SK-N-SH (cell line): ENCODE measurements around the gene COL25A1. TPM values are rescaled to one million over a fixed set of nuclear protein-coding genes. Genes with fewer than 3 reads are reported as not detected.

ENCODE experiments used
- CTCF ChIA-PET: fragments of 300-600, 350-600 bp; formaldehyde crosslinking; extraction: SDS; loops from one replicate; lab custom pipeline; 2021; lab: Yijun Ruan, JAX
- POLR2A ChIA-PET: fragments of 350-600 bp; sonication (Branson Sonifier 250); formaldehyde crosslinking; extraction: SDS; loops from one replicate; lab custom pipeline; 2020; ENCODE audit warnings: antibody characterized with exemption, inconsistent platforms; lab: Yijun Ruan, JAX
- DNase-seq: peaks from one replicate; pipeline ENCODE4 v3.0.0; 2012
- H2AFZ ChIP-seq: fragments of 200-600 bp; sonication (generic); 2 replicates; pipeline ENCODE4 v1.8.1; 2016; ENCODE audit warnings: antibody characterized with exemption, mild to moderate bottlenecking, low read depth
- H3F3A ChIP-seq: fragments of 200-600 bp; sonication (generic); replicated peaks from 2 replicates; pipeline ENCODE3; 2016; ENCODE audit warnings: antibody characterized with exemption, mild to moderate bottlenecking; ENCODE audit not compliant: insufficient read depth
- H3K27ac ChIP-seq, 2 experiments: fragments of 200-500 bp in 1 of 2; fragments of 200-600 bp in 1 of 2; sonication (Bioruptor generic) in 1 of 2; sonication (generic), shearing (Covaris generic) in 1 of 2; 2 replicates each; pipeline versions ENCODE4 v1.5.1 to v1.6.1; 2014 to 2016; ENCODE audit warnings: low read depth in 2 of 2, inconsistent platforms in 1 of 2, low read length in 1 of 2, mild to moderate bottlenecking in 1 of 2, mixed read lengths in 1 of 2
- H3K27me3 ChIP-seq: fragments of 200-600 bp; sonication (generic), shearing (Covaris generic); 2 replicates; pipeline ENCODE4 v1.6.1; 2016; ENCODE audit warnings: mixed run types; ENCODE audit not compliant: insufficient read depth
- H3K36me3 ChIP-seq, 2 experiments: fragments of 200-500 bp in 1 of 2; fragments of 200-600 bp in 1 of 2; sonication (Bioruptor generic) in 1 of 2; sonication (generic) in 1 of 2; replicated peaks in 1 of 2; 2 replicates each; pipeline versions ENCODE3 to v1.5.1; 2014 to 2016; ENCODE audit warnings: low read length in 1 of 2, mild to moderate bottlenecking in 1 of 2; ENCODE audit not compliant: insufficient read depth in 2 of 2, control insufficient read depth in 1 of 2
- H3K4me1 ChIP-seq, 2 experiments: fragments of 200-500 bp in 1 of 2; fragments of 200-600 bp in 1 of 2; sonication (Bioruptor generic) in 1 of 2; sonication (generic), shearing (Covaris generic) in 1 of 2; 2 replicates each; pipeline versions ENCODE4 v1.5.1 to v1.6.1; 2014 to 2016; ENCODE audit warnings: low read depth in 1 of 2, low read length in 1 of 2, mixed run types in 1 of 2; ENCODE audit not compliant: insufficient read depth in 2 of 2, control insufficient read depth in 1 of 2
- H3K4me2 ChIP-seq: fragments of 200-600 bp; sonication (generic), shearing (Covaris generic); 2 replicates; pipeline ENCODE4 v1.6.1; 2017; ENCODE audit warnings: mixed run types
- H3K4me3 ChIP-seq, 2 experiments: fragments of 200-500 bp in 1 of 2; fragments of 200-600 bp in 1 of 2; sonication (Bioruptor generic) in 1 of 2; sonication (generic), shearing (Covaris generic) in 1 of 2; 2 replicates each; pipeline versions ENCODE4 v1.5.1 to v1.8.1; 2014 to 2016; ENCODE audit warnings: low read depth in 2 of 2, inconsistent platforms in 1 of 2, low read length in 1 of 2, mild to moderate bottlenecking in 1 of 2, mixed read lengths in 1 of 2, moderate library complexity in 1 of 2
- H3K79me2 ChIP-seq: fragments of 200-600 bp; sonication (generic); 2 replicates; pipeline ENCODE4 v1.8.1; 2017; ENCODE audit warnings: mild to moderate bottlenecking; ENCODE audit not compliant: insufficient read depth
- H3K9ac ChIP-seq: fragments of 200-600 bp; sonication (generic); 2 replicates; pipeline ENCODE4 v1.6.1; 2017; ENCODE audit warnings: mixed run types
- H3K9me2 ChIP-seq: fragments of 200-600 bp; sonication (generic); 2 replicates; pipeline ENCODE4 v1.6.1; 2017; ENCODE audit warnings: mixed run types
- H3K9me3 ChIP-seq: fragments of 200-600 bp; sonication (generic); 2 replicates; pipeline ENCODE4 v1.6.1; 2017; ENCODE audit warnings: mixed run types, mild to moderate bottlenecking, moderate library complexity
- H4K20me1 ChIP-seq: fragments of 200-600 bp; sonication (generic); 2 replicates; pipeline ENCODE4 v1.6.1; 2017; ENCODE audit warnings: mild to moderate bottlenecking, mixed run types; ENCODE audit not compliant: insufficient read depth
- EP300 ChIP-seq, 2 experiments: IDR thresholded peaks; 2 replicates each; pipeline versions ENCODE4 v1.4.0 to v1.6.1; 2012; ENCODE audit warnings: borderline replicate concordance in 1 of 2, low read depth in 1 of 2, low read length in 1 of 2
- GABPA ChIP-seq: IDR thresholded peaks from 2 replicates; pipeline ENCODE4 v1.4.0; 2012; ENCODE audit warnings: low read depth, mild to moderate bottlenecking
- JUND ChIP-seq: IDR thresholded peaks from 2 replicates; pipeline ENCODE4 v1.4.0; 2012
- POLR2AphosphoS5 ChIP-seq: IDR thresholded peaks from 2 replicates; pipeline ENCODE4 v1.6.1; 2012; ENCODE audit warnings: low read depth, low read length
- SMC3 ChIP-seq: IDR thresholded peaks from 2 replicates; pipeline ENCODE4 v1.6.1; 2012; ENCODE audit warnings: low read depth, low read length, improper control_type of control experiment
- TAF1 ChIP-seq: IDR thresholded peaks from 2 replicates; pipeline ENCODE4 v1.6.1; 2012; ENCODE audit warnings: low read depth, mild to moderate bottlenecking, low read length, moderate library complexity, borderline replicate concordance
- WGBS: methylation state at CpG from one replicate; pipeline ENCODE4 v1.1.6; 2017; ENCODE audit warnings: low lambda C conversion rate; 5-methylcytosine and 5-hydroxymethylcytosine counted together
- polyA plus RNA-seq, 3 experiments: library from polyadenylated mRNA; depleted of rRNA; stranded (reverse); fragments of >200 nt; gene quantifications; 2 replicates each; pipeline ENCODE4 v1.2.3, GENCODE V29; 2012
- TF ChIP-seq, protein P1 (sequence below): IDR thresholded peaks from 2 replicates; pipeline ENCODE4 v1.4.0; 2012; ENCODE audit warnings: low read depth, borderline replicate concordance
- TF ChIP-seq, protein P2 (sequence below): fragments of 150-350 bp; IDR thresholded peaks from 2 replicates; pipeline ENCODE4 v1.6.1; 2016; ENCODE audit warnings: mild to moderate bottlenecking, low read depth, low read length
- TF ChIP-seq, protein P3 (sequence below): fragments of 200-600 bp; sonication (generic); IDR thresholded peaks from 2 replicates; pipeline ENCODE4 v1.6.1; 2017; ENCODE audit warnings: antibody characterized with exemption, mild to moderate bottlenecking, moderate library complexity
- TF ChIP-seq, protein P4 (sequence below): IDR thresholded peaks from 2 replicates; pipeline ENCODE4 v1.6.1; 2012; ENCODE audit warnings: mild to moderate bottlenecking, low read depth, low read length, moderate library complexity

COL25A1 gene
- polyA plus RNA-seq, 1 of the 3 experiments (the other 2 are of a cell fraction): not detected

DNA sequence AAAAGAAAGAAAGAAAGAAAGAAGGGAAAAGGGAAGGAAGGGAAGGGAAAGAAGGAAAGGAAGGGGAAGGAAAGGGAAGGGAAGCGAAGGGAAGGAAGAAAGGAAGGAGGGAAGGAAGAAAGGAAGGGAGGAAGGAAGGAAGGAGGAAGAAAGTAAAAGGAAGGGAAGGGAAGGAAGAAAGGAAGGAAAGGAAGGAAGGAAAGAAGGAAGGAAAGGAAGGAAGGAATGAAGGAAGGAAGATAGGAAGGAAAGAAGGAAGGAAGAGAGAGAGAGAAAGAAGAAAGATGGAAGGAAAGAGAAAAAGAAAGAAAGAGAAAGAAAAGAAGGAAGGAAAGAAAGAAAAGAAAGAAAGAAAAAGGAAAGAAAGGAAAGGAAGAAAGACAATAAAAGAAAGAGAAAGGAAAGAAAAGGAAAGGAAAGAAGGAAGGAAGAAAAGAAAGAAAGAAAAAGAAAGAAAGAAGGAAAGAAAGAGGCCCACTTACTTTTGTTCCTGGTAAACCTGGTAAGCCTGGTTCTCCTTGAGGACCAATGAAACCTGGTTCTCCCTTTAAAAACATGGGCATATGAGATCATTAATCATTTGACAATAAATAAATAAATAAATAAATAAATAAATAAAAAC lies 433.7 kb downstream of the COL25A1 start:
- Histone ChIP-seq H3K4me3 (no peak overlapping the region), H3K4me2 (no peak overlapping the region), H2AFZ (no peak overlapping the region), H3K4me1 (no peaks in the 10 kb centered on the region), H3K79me2 (no peaks in the 10 kb centered on the region), H3K27me3 (no peaks in the 10 kb centered on the region; the same call in 1 of the 2 replicates)
- POLR2A ChIA-PET: no interaction called here
- WGBS: 3% methylated on average over 1 of the region's 1 CpG
- TF ChIP-seq TAF1 (no peak), JUND (no peak), GABPA (no peak), POLR2AphosphoS5 (no peak), EP300 (IDR thresholded peaks at IDR 0.05; ENCODE audit: borderline replicate concordance in 1 of 2, low read depth in 1 of 2, low read length in 1 of 2) (no peak), SMC3 (no peak)
- TF ChIP-seq, protein P1, sequence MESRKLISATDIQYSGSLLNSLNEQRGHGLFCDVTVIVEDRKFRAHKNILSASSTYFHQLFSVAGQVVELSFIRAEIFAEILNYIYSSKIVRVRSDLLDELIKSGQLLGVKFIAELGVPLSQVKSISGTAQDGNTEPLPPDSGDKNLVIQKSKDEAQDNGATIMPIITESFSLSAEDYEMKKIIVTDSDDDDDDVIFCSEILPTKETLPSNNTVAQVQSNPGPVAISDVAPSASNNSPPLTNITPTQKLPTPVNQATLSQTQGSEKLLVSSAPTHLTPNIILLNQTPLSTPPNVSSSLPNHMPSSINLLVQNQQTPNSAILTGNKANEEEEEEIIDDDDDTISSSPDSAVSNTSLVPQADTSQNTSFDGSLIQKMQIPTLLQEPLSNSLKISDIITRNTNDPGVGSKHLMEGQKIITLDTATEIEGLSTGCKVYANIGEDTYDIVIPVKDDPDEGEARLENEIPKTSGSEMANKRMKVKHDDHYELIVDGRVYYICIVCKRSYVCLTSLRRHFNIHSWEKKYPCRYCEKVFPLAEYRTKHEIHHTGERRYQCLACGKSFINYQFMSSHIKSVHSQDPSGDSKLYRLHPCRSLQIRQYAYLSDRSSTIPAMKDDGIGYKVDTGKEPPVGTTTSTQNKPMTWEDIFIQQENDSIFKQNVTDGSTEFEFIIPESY: no peak
- TF ChIP-seq, protein P2, sequence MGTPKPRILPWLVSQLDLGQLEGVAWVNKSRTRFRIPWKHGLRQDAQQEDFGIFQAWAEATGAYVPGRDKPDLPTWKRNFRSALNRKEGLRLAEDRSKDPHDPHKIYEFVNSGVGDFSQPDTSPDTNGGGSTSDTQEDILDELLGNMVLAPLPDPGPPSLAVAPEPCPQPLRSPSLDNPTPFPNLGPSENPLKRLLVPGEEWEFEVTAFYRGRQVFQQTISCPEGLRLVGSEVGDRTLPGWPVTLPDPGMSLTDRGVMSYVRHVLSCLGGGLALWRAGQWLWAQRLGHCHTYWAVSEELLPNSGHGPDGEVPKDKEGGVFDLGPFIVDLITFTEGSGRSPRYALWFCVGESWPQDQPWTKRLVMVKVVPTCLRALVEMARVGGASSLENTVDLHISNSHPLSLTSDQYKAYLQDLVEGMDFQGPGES: no peak
- TF ChIP-seq, protein P3, sequence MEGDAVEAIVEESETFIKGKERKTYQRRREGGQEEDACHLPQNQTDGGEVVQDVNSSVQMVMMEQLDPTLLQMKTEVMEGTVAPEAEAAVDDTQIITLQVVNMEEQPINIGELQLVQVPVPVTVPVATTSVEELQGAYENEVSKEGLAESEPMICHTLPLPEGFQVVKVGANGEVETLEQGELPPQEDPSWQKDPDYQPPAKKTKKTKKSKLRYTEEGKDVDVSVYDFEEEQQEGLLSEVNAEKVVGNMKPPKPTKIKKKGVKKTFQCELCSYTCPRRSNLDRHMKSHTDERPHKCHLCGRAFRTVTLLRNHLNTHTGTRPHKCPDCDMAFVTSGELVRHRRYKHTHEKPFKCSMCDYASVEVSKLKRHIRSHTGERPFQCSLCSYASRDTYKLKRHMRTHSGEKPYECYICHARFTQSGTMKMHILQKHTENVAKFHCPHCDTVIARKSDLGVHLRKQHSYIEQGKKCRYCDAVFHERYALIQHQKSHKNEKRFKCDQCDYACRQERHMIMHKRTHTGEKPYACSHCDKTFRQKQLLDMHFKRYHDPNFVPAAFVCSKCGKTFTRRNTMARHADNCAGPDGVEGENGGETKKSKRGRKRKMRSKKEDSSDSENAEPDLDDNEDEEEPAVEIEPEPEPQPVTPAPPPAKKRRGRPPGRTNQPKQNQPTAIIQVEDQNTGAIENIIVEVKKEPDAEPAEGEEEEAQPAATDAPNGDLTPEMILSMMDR: no peak
- TF ChIP-seq, protein P4, sequence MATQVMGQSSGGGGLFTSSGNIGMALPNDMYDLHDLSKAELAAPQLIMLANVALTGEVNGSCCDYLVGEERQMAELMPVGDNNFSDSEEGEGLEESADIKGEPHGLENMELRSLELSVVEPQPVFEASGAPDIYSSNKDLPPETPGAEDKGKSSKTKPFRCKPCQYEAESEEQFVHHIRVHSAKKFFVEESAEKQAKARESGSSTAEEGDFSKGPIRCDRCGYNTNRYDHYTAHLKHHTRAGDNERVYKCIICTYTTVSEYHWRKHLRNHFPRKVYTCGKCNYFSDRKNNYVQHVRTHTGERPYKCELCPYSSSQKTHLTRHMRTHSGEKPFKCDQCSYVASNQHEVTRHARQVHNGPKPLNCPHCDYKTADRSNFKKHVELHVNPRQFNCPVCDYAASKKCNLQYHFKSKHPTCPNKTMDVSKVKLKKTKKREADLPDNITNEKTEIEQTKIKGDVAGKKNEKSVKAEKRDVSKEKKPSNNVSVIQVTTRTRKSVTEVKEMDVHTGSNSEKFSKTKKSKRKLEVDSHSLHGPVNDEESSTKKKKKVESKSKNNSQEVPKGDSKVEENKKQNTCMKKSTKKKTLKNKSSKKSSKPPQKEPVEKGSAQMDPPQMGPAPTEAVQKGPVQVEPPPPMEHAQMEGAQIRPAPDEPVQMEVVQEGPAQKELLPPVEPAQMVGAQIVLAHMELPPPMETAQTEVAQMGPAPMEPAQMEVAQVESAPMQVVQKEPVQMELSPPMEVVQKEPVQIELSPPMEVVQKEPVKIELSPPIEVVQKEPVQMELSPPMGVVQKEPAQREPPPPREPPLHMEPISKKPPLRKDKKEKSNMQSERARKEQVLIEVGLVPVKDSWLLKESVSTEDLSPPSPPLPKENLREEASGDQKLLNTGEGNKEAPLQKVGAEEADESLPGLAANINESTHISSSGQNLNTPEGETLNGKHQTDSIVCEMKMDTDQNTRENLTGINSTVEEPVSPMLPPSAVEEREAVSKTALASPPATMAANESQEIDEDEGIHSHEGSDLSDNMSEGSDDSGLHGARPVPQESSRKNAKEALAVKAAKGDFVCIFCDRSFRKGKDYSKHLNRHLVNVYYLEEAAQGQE: no peak
- TF ChIP-seq, all 33 proteins: peak for 0
- Histone ChIP-seq H3K27ac (no peak overlapping the region), H3K9ac (no peak overlapping the region), H3F3A (no peaks in the 10 kb centered on the region), H4K20me1 (no peaks in the 10 kb centered on the region), H3K36me3 (no peaks in the 10 kb centered on the region), H3K9me2 (no peaks in the 10 kb centered on the region), H3K9me3 (no peaks in the 10 kb centered on the region)
- no peak for DNase-seq
- CTCF ChIA-PET: no interaction called here
